B cell (primary cell): ENCODE measurements around the gene CLDN25. TPM values are rescaled to one million over a fixed set of nuclear protein-coding genes. Genes with fewer than 3 reads are reported as not detected.

ENCODE experiments used
- ATAC-seq: fragments of 200-7000 bp; cut with Tn5 transposase; one replicate; pipeline ENCODE4 v1.10.0; 2021; ENCODE audit warnings: low read depth, mild to moderate bottlenecking, moderate number of reproducible peaks, moderate library complexity
- CTCF ChIA-PET: fragments of 350-600 bp; sonication (Branson Sonifier 250); formaldehyde crosslinking; loops from one replicate; lab custom pipeline; 2021; ENCODE audit warnings: antibody characterized with exemption, inconsistent platforms; lab: Charles Lee
- POLR2A ChIA-PET: fragments of 350-600 bp; sonication (Branson Sonifier 250); formaldehyde crosslinking; loops from one replicate; lab custom pipeline; 2021; ENCODE audit warnings: antibody characterized with exemption; lab: Charles Lee
- DNase-seq: peaks from one replicate; pipeline ENCODE4 v3.0.0; 2013
- H2AFZ ChIP-seq: 2 replicates; pipeline ENCODE4 v1.6.1; 2012; ENCODE audit warnings: mild to moderate bottlenecking, low read depth, low read length; ENCODE audit not compliant: insufficient read depth, poor library complexity, severe bottlenecking
- H3K27ac ChIP-seq, 2 donors: 1 replicate in 1 of 2; 2 replicates in 1 of 2; pipeline ENCODE4 v1.5.1; 2012 to 2013; ENCODE audit warnings: low read length in 2 of 2, mild to moderate bottlenecking in 2 of 2, moderate library complexity in 1 of 2
- H3K27me3 ChIP-seq, 4 experiments: fragments of 200-600 bp in 1 of 4; sonication (generic) in 1 of 4; replicated peaks in 1 of 4; 1 replicate in 2 of 4; 2 replicates in 2 of 4; pipeline versions ENCODE4 v1.6.1 to v1.7.0; 2013 to 2016; ENCODE audit warnings: low read length in 3 of 4, mild to moderate bottlenecking in 2 of 4, mixed read lengths in 1 of 4, moderate library complexity in 1 of 4; ENCODE audit not compliant: insufficient read depth in 4 of 4, control insufficient read depth in 3 of 4; ENCODE audit errors: control extremely low read depth in 1 of 4
- H3K36me3 ChIP-seq, 2 experiments: replicated peaks in 1 of 2; 1 replicate in 1 of 2; 2 replicates in 1 of 2; pipeline versions ENCODE4 v1.6.1 to v1.7.1; 2013; ENCODE audit warnings: low read length in 1 of 2; ENCODE audit not compliant: insufficient read depth in 2 of 2, control insufficient read depth in 1 of 2; ENCODE audit errors: control extremely low read depth in 1 of 2, extremely low read depth in 1 of 2
- H3K4me1 ChIP-seq, 2 donors: fragments of 200-600 bp in 1 of 2; sonication (generic) in 1 of 2; 1 replicate in 1 of 2; 2 replicates in 1 of 2; pipeline versions ENCODE4 v1.5.1 to v1.6.1; 2013 to 2017; ENCODE audit warnings: low read length in 2 of 2; ENCODE audit not compliant: control insufficient read depth in 2 of 2, insufficient read depth in 2 of 2
- H3K4me2 ChIP-seq: replicated peaks from 2 replicates; pipeline ENCODE3; 2012; ENCODE audit warnings: mild to moderate bottlenecking, low read depth, low read length; ENCODE audit not compliant: poor library complexity, severe bottlenecking
- H3K4me3 ChIP-seq, 5 experiments: fragments of 200-600 bp in 1 of 5; sonication (generic) in 1 of 5; 1 replicate in 3 of 5; 2 replicates in 2 of 5; pipeline versions ENCODE4 v1.5.1 to v1.7.0; 2011 to 2016; ENCODE audit warnings: low read length in 4 of 5, mild to moderate bottlenecking in 4 of 5, low read depth in 2 of 5, control low read depth in 1 of 5, moderate library complexity in 1 of 5; ENCODE audit not compliant: insufficient read depth in 1 of 5; ENCODE audit errors: control extremely low read depth in 1 of 5, extremely low read depth in 1 of 5
- H3K79me2 ChIP-seq: fragments of 200-600 bp; sonication (generic); one replicate; pipeline ENCODE4 v1.6.0; 2016; ENCODE audit warnings: low read length; ENCODE audit not compliant: control insufficient read depth, insufficient read depth
- H3K9ac ChIP-seq: fragments of 200-600 bp; sonication (generic); 2 replicates; pipeline ENCODE4 v1.6.1; 2017; ENCODE audit warnings: mild to moderate bottlenecking, low read length, moderate library complexity
- H3K9me3 ChIP-seq, 3 donors: one replicate each; pipeline versions ENCODE4 v1.6.1 to v1.7.1; 2013; ENCODE audit warnings: low read length in 2 of 3; ENCODE audit not compliant: control insufficient read depth in 2 of 3, insufficient read depth in 1 of 3; ENCODE audit errors: control extremely low read depth in 1 of 3
- H4K20me1 ChIP-seq: 2 replicates; pipeline ENCODE4 v1.6.0; 2012; ENCODE audit warnings: mild to moderate bottlenecking, low read length; ENCODE audit not compliant: insufficient read depth, control insufficient read depth, poor library complexity, severe bottlenecking
- H3K27ac Mint-ChIP-seq: one replicate; pipeline ENCODE4 v1.8.0; 2021; ENCODE audit warnings: mixed read lengths
- H3K27me3 Mint-ChIP-seq: one replicate; pipeline ENCODE4 v1.8.0; 2021; ENCODE audit warnings: mixed read lengths
- H3K4me1 Mint-ChIP-seq: one replicate; pipeline ENCODE4 v1.8.0; 2021; ENCODE audit warnings: mixed read lengths
- H3K4me3 Mint-ChIP-seq: one replicate; pipeline ENCODE4 v1.8.0; 2021; ENCODE audit warnings: mixed read lengths
- H3K9me3 Mint-ChIP-seq: one replicate; pipeline ENCODE4 v1.8.0; 2022; ENCODE audit warnings: mixed read lengths; ENCODE audit not compliant: insufficient read depth
- EZH2 ChIP-seq: IDR thresholded peaks from 2 replicates; pipeline ENCODE4 v1.6.1; 2012; ENCODE audit warnings: borderline replicate concordance, low read depth, mild to moderate bottlenecking, moderate library complexity, low read length; ENCODE audit not compliant: insufficient read depth, poor library complexity, severe bottlenecking
- WGBS: methylation state at CpG from one replicate; pipeline ENCODE4 v1.1.5; 2013; ENCODE audit warnings: missing lambda C conversion rate; ENCODE audit not compliant: insufficient coverage; 5-methylcytosine and 5-hydroxymethylcytosine counted together
- intact Hi-C: fragments of 100-400 bp; cut with micrococcal nuclease; formaldehyde crosslinking; loops from one replicate; pipeline ENCODE4 v1.10.0; 2022
- polyA plus RNA-seq: library from polyadenylated mRNA; depleted of rRNA; stranded (reverse); fragments of >200 nt; gene quantifications from 2 replicates; pipeline ENCODE4 v1.2.3, GENCODE V29; 2012
- total RNA-seq, 2 donors: library from RNA; stranded (reverse); fragments of 120-200 nt in 1 of 2; gene quantifications; 1 replicate in 1 of 2; 2 replicates in 1 of 2; pipeline versions ENCODE4 v1.2.3 to v1.2.4, GENCODE V29; 2013 to 2022
- TF ChIP-seq, protein P1 (sequence below): fragments of 200-600 bp; IDR thresholded peaks from one replicate; pipeline ENCODE4 v1.8.0; 2022; ENCODE audit warnings: antibody characterized with exemption, mild to moderate bottlenecking

CLDN25 gene
- total and polyA plus RNA-seq, 2 donors (not counting 1 experiment from before 2014, with no cell fraction given) = not detected

DNA sequence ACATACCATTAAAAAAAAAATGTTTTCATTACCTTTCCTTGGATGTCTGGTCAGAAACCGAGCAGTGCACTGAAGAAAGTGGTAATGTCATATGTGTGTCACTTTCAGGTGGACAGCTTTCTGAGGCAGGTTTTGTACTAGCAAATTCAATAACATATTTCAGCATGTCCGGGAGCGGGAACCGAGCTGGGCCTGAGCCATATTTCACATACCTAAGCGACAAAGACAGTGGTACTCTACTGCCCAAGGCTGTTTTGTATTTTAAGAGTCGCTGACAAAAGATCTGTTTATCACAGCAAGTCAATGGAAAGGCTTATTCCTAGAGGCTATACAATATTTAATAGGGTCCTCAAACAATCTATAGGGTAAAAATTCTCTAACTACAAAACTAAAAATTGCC is 38.0 kb downstream of the CLDN25 start:
- no peaks in the 10 kb centered on the region for H3K79me2 ChIP-seq
- no peaks in the 10 kb centered on the region for H3K4me1 ChIP-seq
- no peak overlapping the region for H3K4me2 ChIP-seq
- H2AFZ ChIP-seq = no peak overlapping the region
- no peaks in the 10 kb centered on the region for H3K27me3 Mint-ChIP-seq
- TF ChIP-seq, protein P1, sequence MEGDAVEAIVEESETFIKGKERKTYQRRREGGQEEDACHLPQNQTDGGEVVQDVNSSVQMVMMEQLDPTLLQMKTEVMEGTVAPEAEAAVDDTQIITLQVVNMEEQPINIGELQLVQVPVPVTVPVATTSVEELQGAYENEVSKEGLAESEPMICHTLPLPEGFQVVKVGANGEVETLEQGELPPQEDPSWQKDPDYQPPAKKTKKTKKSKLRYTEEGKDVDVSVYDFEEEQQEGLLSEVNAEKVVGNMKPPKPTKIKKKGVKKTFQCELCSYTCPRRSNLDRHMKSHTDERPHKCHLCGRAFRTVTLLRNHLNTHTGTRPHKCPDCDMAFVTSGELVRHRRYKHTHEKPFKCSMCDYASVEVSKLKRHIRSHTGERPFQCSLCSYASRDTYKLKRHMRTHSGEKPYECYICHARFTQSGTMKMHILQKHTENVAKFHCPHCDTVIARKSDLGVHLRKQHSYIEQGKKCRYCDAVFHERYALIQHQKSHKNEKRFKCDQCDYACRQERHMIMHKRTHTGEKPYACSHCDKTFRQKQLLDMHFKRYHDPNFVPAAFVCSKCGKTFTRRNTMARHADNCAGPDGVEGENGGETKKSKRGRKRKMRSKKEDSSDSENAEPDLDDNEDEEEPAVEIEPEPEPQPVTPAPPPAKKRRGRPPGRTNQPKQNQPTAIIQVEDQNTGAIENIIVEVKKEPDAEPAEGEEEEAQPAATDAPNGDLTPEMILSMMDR = no peak
- TF ChIP-seq EZH2 = no peak
- H3K36me3 ChIP-seq = peaks cover 7 to 59% of the 10 kb centered on the region in 2 experiments
- no peaks in the 10 kb centered on the region for H3K9me3 ChIP-seq
- 100% methylated on average over 1 of the region's 6 CpGs for WGBS
- H3K9ac ChIP-seq = no peak overlapping the region
- ATAC-seq (no peak), DNase-seq (no peak)
- H3K27ac ChIP-seq = no peak overlapping the region
- H3K4me3 ChIP-seq = no peak overlapping the region
- H3K27me3 ChIP-seq = no peaks in the 10 kb centered on the region
- CTCF ChIA-PET = no interaction called here
- intact Hi-C loops = no loop called here
- POLR2A ChIA-PET = interaction anchor here (0.6 kb wide), 1 partner anchor 10 kb away, joined by 3 read pairs; no protein-coding TSS in a partner anchor
- H3K9me3 Mint-ChIP-seq = no peaks in the 10 kb centered on the region
- H3K27ac Mint-ChIP-seq = no peak overlapping the region
- no peak overlapping the region for H3K4me3 Mint-ChIP-seq
- no peaks in the 10 kb centered on the region for H4K20me1 ChIP-seq
- H3K4me1 Mint-ChIP-seq = no peaks in the 10 kb centered on the region

DNA sequence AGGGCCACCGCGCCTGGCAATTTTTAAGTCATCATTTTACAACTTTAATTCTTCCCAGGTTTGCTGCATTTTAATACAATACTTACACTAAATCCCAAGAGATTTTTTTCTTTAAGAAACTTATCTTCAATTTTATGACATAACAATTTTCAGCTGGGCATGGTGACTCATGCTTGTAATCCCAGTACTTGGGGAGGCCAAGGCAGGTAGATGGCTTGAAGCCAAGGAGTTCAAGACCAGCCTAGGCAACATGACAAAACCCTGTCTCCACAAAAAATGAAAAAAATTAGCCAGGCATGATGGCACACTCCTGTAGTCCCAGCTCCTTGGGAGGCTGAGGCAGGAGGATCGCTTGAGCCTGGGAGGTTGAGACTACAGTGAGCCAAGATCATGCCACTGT is 38.8 kb downstream of the CLDN25 start:
- Histone ChIP-seq H3K4me2 (no peak overlapping the region), H3K27me3 (no peaks in the 10 kb centered on the region), H3K4me3 (no peak overlapping the region), H3K4me1 (no peaks in the 10 kb centered on the region), H3K79me2 (no peaks in the 10 kb centered on the region), H3K9ac (no peak overlapping the region), H4K20me1 (no peaks in the 10 kb centered on the region), H3K9me3 (no peaks in the 10 kb centered on the region), H3K27ac (no peak overlapping the region), H2AFZ (no peak overlapping the region), H3K36me3 (peaks cover 8 to 59% of the 10 kb centered on the region in 2 experiments)
- intact Hi-C loops = no loop called here
- DNase-seq (no peak), ATAC-seq (no peak)
- H3K9me3 Mint-ChIP-seq = no peaks in the 10 kb centered on the region
- 100% methylated on average over 1 of the region's 3 CpGs for WGBS
- POLR2A ChIA-PET = no interaction called here
- no peaks in the 10 kb centered on the region for H3K4me1 Mint-ChIP-seq
- CTCF ChIA-PET = interaction anchor here (1.3 kb wide), 1 partner anchor 19 kb away, joined by 3 read pairs; no protein-coding TSS in a partner anchor
- TF ChIP-seq, protein P1 = no peak
- TF ChIP-seq EZH2 = no peak
- no peak overlapping the region for H3K4me3 Mint-ChIP-seq
- no peak overlapping the region for H3K27ac Mint-ChIP-seq
- H3K27me3 Mint-ChIP-seq = no peaks in the 10 kb centered on the region
